ENCODE results near the gene MAN1C1.
"Not testable (repeated sequence)": the region's sequence is repeated elsewhere in the genome, so short reads cannot be mapped to it uniquely, and the experiment has no call there.

The MAN1C1 gene

DNA sequence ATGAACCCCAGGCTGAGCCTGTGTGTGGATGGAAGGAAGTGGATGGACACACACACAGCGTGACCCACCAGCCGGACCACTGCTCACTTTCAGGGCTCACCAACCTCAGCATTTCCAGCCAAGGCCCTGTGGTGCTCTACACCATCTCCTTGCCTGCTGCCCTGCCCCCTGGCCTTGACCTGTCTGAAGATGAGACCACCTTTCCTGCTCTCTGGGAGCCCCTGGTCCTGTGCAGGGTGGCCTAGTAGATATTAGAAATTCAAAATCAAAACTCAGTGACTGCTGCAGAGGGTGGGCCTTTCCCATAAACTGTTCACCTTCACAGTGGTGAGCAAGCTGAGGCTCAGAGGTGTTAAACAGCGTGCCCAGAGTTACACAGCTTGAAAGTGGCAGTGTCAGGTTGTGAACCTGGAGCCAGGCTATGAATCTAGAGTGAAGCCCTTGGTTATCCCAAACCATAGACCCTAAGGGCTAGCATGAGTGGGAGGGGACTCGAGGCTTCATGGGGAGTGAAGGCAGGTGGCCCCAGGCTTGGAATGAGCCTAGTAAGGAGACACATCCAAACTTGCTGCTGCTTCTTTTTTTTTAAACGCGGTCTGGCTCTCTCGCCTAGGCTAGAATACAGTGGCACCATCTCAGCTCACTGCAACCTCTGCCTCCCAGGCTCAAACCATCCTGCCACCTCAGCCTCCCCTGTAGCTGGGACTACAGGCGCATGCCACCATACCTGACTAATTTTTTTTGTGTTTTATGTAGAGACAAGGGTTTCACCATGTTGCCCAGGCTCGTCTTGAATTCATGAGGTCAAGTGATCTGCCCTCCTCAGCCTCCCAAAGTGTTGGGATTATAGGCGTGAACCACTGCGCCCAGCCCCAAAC lies 41.5 kb downstream of the MAN1C1 start:
- no peak for DNase-seq

DNA sequence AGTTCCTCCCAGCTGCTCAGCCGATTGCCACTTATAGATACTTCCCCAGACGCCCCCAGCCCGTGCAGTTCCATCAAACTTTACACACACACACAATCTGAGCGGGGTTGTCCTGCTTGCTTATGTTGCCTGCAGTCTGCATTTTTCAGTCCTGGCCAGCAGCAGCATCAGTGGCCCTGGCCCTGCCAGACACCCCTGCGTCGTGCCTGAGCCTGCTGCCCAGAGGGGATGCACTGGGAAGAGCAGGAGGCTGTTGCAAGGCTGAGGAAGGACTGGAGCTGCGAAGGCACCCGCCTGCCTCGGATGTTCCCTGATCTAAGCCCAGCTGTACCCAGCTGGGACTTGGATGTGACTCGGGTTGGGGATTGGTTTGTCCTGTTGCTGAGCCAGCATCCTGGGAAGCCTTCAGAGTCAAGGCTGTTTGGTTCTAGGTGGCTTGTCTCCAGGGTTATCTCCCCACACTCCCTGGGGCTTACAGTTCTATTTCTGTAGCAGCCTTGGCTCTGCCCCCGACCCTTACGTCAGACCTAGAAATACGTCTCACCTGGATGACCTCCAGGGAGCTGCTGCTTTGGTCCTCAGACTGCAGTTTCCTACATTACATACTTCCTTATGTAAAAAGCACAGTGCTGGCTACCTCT lies 42.3 kb downstream of the MAN1C1 start:
- DNase-seq: no peak

DNA sequence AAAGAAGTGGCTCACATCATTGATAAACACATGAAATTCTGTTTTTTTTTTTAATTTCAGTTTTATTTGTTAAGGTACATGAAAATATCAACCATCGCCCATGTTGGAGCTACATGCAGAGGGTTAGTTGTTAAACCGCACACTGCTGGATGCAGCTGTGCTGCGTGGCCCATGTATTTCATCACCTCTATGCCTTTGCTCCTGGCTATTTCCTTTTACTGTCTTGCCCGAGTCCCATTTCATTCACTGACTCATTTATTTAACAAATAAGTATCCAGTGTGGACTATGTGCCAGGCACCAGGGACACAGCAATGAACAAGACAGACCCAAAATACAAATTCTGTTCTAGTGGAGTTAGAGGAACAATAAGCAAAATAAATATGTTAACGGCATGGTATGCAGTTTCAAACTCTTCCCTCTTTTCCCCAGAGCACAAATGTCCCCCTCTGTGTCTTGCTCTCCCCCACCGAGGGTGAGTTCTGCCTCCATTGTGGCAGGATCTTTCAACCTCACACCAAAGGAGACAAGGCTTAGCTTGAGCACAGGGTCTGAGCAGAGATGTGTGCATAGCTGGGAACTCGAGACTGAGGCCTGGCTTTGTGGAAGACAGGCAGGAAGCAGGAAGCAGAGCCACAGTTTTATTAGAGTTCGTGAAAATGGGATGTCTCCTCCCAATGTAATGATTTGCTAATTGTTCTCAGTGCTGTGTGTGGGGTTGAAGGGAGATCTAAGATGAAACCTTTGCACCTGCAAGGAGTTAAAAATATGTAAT lies 44.6 kb downstream of the MAN1C1 start:
- no peak for DNase-seq

DNA sequence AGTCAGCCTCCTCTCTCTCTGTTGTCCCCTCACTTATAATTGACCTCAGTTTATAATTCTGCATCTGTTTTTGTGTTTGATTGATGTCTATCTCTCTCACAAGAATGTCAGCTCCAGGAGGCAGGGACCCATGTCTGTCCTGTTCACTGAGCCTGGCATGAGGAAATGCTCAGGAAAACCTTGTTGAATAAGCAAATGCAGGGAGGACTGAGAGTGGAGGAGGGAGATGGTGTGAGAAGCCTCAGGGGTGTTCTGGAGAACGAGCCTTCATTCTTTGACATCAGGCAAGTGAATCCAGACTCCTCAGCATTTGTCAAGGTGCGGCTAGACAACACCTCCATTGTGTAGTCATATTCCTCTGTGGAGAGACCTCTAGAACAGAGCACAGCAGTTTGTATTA lies 45.5 kb downstream of the MAN1C1 start:
- no peak for DNase-seq

DNA sequence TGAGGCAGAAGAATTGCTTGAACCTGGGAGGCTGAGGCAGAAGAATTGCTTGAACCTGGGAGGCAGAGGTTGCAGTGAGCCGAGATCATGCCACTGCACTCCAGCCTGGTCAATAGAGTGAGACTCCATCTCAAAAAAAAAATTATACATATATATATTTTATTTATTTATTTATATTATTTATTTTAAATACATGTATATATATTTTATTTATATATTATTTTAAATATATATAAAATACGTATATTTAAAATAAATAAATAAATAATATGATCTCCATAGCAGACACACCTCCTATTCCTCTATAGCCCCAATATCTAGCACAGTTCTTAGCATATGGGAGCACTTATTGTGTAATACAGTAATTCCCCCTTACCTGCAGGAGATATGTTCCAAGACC lies 46.4 kb downstream of the MAN1C1 start:
- DNase-seq: not testable (repeated sequence)

DNA sequence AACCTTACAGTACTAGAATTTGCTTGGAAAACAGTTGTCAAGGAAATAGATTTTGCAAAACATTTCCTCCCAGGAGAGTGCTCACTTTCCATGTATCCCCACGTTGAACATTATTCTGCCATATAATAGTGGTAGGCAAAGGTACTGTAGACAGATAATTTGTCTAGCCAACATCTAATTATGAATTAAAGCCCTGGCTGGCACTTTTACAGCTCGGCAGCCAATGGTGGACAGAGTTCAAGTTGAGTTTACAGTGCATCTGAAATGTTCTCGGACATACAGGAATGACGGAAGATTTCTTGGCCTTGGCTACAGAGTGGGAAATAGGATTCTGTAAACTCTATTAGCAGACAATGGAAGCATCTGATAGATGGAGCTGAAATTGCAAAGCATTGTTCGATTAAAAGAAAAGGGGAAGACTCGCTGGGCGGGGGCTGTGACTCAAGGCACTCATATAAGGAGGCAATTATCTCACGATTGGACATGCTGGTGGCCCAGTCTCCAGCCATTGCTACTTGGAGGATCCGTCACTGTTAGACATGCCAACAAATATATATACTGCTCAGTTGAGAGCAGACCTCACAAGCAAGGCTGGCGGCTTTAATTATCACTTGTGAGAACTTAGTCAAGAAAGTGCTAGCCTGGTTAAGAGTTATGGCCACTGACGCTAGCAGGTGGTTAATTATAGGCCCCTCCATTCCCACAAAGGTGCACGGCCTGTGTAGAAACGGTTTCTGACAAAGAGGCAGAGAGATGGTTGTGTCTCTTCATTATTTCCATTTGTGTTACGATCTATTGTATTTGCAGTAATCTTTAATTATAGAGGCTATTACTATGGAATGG lies 48.0 kb downstream of the MAN1C1 start:
- DNase-seq: no peak

DNA sequence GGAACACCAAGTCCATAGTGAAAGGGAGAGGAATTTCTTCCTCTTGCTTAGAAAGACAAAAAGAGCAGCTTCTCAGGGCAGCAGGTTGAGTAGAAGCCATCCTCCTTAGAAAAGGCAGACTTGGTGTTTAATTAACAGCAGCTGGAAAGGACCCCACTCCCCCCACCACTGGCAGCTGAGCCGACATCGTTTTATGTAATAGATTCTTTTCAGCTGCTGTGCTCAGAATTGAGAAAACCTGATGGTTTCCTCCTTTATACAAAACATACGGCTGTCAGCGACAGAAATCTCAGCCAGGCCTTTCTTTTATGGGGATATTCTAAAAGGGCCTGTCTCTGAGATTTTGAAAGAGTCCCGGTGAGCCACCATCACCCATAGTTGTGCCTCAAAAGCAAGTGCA lies 49.9 kb downstream of the MAN1C1 start:
- no peak for DNase-seq

DNA sequence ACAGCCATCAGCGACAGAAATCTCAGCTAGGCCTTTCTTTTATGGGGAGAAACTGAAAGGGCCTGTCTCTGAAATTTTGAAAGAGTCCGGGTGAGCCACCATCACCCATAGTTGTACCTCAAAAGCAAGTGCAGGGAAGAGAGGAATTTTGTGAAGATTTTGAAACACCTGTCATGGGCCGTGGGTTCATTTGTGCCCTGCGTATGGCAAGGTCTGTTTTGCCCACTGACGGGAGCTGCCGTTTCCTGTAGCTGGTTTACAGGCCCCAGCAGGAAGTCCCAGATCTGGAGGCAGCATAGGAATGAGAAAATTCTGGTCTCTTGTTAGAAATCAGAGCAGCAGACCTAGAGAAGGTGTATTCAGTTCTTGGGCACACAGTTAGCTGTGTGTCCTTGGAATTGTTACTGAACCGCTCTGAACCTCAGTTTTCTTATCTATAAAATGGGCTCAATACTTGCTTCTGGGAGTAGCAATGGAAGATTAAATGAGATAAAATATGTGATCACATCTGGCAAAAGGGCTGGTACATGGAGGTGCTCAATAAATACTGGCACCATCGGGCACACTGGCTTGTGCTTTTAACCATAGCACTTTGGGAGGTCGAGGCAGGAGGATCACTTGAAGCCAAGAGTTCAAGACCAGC lies 52.5 kb downstream of the MAN1C1 start:
- no peak for DNase-seq

DNA sequence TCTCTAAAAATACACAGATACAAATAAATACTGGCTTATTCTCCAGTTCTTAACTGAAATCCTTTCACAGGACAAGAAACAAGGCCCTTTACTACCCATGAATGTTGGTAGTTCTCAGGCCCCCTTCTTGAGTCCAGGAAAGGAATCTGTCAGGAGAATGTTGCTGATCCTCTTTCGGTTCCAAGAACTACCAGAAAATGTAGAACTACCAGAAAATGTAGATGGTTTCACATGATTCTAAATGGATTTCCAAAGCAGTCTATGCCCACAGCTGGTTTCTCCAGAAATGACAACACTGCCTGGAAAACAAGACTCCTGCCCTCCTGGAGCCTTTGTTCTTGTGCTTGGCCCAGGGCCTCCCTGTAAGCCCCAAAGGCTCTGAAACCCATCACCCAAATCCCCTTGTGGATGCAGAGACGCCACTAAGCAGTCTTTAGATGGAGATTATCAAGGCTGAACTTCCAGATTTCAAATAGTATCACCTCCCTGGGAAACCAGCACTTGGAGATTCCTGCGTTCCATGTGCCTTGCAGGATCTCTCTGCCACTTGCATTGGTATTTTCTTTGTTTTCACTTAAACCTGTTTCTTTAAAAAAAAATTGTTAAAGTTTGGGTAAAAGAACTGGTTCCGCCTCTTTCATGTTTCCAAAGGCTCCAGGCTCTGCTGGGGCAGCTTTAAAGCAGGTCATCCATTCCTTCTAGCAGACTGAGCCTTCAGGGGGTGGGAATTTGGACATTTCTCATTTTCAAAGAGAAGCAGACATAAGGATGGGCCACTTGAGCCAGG lies 53.4 kb downstream of the MAN1C1 start:
- no peak for DNase-seq

DNA sequence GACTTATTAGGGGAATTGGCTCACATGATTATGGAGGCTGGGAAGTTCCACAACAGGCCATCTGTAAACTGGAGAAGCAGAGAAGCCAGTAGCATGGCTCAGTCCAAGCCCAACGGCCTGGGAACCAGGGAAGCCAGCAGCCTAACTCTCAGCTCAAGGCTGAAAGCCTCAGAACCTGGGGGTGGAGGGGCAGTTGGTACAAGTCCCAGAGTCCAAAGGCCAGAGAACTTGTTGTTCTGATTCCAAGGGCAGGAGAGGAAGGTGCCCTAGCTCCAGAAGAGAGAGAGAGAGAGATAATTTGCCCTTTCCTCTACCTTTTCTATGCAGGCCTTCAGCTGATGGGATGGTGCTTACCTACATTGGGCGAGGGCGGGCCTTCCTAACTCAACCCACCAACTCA lies 55.3 kb downstream of the MAN1C1 start:
- no peak for DNase-seq

DNA sequence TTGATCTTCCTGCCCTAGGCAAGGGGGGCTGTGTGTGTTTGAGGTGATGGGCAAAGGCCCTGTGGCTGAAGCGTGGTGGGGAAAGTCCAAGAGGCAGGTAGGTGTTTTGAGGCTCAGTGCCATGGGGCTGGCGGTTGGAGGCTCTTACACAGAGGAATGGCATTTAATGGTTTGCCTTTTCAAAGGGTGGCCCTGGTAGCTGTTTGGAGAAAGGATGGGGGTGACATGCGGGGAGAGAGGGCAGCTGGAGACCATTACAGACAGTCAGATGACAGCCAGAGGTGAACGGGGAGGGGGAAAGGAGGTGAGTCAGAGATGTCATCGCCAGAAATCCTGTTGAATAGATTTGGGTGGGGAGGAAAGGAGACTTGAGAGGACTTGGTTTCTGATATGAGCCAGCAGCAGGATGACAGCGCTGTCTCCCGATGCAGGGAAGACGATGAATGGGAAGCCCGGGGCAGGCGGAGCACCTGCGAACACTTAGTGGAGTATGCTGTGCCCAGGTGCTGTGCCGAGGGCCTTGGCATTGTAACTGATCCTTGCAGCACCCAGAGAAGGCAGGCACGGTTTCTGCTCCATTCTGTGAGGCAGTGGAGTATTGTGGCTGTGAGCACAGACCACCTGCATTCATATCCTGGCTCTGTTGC lies 56.3 kb downstream of the MAN1C1 start:
- DNase-seq: no peak

DNA sequence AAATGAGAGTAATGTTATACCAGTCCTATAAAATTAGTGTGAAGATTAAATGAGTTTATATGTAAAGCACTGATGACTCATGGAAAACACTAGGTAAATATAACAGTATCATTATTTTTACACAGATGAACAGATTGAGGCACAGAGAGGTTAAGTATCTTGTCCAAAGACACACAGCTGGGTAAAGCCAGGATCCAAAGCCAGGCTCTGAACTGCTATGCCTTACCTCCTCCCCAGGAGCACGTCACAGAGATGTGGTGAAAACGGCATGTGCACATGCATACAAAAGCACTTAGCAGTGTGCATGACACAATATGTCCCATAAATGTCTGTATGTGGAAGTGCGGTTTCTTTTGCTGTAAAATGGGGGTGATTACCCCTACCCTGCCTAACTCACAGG lies 56.9 kb downstream of the MAN1C1 start:
- no peak for DNase-seq

DNA sequence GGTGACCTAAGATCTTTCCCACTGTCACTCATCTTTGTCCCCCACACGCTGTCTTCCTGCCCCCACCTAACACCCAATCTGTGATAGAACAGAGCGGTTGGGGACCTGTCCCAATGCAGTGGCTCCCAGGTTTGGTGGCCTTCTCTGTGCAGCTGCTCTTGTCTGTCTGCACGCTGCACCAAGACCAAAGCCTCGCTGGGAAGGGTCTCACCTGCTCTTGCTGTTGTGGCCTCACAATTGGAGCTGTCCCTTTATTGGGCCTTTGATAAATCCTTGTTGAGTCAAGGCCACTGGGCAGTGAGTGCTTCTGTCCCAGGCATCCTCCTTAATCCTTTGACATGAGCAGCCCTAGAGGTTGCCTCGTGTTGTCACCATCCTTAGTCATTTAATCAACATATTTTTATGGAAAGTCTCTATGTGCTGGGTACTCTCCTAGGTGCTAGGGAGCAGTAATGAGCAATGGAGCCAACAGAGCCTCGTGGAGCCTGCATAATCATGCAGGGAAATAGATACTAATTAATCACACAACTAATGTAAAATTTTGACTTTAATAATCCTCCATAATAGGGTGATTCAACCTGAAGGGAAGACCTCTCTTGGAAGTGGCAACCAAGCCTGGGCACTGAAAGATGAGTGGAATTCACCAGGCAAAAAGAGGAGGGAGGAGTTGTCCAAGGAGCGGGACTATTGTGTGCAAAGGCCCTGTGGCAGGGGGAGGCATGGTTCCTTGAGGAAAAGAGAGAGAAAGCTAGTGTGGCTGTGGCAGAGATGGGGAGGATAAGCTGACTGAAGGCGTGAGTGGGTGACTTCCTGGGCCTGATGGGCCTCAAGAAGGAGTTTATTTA lies 57.6 kb downstream of the MAN1C1 start:
- DNase-seq: no peak

DNA sequence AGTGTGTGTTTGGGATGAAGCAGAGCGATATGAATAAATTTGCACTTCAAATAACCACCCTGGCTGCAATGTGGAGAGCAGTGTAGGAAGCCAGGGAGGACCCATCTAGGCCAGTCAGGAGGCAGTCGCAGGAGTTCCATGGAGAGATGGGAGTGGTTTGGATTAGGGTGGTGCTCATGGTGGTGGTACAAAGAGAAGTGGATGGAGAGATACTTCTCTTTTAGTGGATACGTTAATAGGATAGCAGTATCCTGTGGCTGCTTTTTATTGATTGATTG lies 58.2 kb downstream of the MAN1C1 start:
- DNase-seq: no peak

DNA sequence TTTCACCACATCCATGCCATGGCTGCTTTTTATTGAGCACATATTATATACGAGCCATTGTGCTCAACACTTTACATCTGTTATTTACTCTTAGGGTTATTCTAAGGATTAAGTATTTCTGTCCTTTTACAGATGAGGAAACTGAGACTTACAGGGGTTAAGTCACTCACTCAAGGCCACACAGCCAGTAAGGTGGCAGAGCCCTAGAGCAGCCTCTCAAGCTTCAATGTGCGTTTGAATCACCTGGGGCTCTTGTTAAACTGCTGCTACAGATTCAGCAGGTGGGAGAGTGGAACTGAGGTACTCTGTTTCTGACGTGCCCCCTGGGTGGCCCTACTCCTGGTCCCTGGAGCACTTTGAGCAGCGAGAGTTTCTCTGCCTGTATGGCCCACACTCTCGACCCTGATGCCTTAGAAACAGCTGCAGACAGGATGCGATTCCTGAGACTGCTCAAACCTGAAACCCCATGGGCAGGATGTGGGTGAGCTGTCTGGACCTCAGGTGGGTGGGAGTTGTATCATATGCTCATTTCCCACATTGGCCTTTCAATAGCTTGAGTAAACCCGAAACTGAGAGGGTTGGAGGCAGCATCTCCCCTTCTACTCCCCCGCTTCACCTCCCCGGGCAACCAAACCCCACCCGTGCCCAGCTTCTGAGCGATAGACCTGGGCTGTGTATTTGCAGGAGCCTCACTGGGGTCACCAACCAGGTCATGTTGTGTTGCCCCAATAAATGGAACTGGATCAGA lies 59.3 kb downstream of the MAN1C1 start:
- DNase-seq: no peak

DNA sequence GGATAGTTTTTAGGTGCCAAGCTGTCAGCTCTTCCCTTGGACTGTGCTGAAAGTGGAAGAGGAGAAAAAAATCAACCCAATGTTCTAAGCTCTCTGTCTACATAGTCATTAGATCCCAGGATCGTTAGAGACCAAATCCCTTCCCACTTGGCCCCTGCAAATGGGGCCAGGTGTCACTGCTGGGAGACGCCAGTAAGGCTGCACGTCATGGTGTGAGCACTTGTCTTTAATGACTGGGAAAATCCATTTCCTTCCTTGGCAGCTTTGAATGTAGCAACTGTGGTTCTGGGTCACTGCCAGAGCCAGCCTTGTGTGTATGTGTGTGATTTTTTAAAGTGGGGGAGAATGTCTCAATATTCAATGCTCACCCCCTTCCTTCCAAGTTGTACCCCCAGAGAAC lies 59.9 kb downstream of the MAN1C1 start:
- DNase-seq: no peak

DNA sequence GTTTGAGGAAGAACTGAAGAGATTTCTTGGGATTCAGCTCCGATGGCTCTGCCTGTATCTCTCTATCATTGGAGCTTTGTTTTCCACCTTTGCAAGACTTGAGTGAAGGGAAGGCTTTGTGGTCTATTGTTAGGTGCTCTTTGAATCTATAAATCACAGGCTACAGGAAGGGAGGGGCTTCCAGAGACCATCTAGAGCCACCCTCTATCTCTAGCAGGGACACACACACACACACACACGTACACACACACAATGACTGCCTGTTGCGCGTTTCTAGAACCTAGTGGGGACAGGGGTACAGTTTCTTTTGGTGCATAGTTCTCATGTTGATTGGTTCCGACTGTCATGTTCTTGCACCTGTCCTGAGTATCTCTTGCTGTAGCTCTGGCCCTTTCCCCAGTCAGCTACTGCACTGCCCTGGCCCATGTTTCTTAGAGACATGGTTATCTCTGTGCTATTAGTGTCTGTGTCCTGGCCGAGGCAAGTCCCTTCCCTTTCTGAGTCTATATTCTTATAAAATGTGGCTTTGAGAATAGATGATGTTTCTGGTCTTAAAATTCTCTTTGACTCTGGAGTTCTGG lies 60.7 kb downstream of the MAN1C1 start:
- DNase-seq: no peak

DNA sequence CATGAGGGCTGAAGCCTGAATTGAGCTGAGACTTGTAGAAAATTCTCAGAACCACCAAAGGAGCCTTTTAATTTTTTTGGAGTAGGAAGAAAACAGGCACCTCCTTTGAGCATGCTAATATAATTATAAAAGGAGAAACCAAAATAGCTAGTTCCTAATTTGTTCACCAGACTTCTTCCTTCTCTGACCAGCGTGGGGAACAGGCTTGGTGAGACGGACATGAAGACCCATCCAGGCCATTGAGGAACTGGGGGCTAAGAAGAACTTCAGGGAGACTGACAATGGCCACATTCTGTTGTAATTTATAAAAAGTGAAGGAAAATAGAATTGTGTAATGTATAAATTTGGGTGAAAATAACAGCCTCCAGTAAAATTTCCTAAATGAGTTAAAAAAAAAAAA lies 62.6 kb downstream of the MAN1C1 start:
- no peak for DNase-seq

DNA sequence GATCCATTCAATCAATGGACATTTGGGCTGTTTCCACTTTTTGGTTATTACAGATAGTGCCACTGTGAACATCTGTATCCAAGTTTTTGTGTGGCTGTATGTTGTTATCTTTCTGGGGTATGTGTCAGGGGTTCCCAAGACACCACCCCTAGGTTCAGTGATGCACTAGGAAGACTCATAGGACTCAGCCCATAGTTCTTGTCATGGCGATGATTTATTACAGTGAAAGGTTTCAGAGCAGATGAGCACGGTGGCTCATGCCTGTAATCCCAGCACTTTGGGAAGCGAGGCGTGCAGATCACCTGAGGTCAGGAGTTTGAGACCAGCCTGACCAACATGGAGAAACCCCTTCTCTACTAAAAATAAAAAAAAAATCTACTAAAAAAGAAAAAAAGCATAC lies 64.1 kb downstream of the MAN1C1 start:
- no peak for DNase-seq
